NCI-H146 (cell line): Measurements from ENCODE around the gene DCANP1.
A peak's percentile ranks its signal among the peaks of the same experiment; 100 is the strongest.
"Not testable (repeated sequence)": the region's sequence is repeated elsewhere in the genome, so short reads cannot be mapped to it uniquely, and the experiment has no call there.

Source experiments
- DNase-seq: peaks from one replicate; lab custom pipeline; 2025; lab: John Stamatoyannopoulos, UW

The DCANP1 gene, protein sequence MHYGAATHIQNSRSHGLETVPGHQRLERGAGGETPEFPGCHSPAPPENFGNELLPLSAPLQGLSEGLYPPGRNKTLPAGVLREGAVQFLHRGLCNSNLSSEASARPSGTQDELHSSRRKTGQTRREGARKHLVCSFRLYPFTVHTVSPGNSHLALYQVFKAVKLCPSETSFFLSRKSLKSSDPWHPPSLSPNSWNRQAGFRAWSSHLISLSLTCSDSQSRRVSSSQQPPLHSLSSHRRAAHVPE

DNA sequence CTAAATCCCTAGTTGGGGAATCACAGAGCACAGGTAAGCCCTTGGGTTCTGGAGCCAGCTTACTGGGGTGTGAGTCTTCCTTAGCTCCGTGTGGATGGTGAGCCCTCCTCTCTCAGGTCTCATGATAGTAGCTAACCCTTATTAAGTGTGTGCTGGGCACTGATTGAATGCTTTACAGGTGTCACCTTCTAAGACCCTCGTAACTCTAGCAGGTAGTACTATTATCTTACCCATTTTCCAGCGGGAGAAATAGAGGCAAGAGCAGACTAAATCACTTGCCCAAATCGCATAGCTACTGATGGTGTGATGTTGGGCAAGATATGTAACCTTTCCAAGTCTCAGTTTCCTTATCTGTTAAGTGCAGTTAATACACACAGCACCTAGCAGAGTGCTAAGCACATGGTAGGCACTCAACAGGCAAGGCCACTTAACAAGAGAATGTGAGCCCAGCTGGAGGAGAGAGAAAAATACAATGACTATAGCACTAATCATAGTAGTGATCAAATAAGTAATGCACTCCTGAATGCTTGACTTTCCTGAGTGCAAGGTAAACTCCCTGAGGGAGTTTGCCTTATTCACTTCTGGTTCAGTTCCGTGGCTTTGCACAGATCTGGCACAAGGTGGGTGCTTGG, at the start of gene DCANP1:
Gene DCANP1 (minus strand): TSS at position 51 of the 632 bp plus-strand sequence. CDS start 240 bp downstream, outside the sequence.
- no peak for DNase-seq

DNA sequence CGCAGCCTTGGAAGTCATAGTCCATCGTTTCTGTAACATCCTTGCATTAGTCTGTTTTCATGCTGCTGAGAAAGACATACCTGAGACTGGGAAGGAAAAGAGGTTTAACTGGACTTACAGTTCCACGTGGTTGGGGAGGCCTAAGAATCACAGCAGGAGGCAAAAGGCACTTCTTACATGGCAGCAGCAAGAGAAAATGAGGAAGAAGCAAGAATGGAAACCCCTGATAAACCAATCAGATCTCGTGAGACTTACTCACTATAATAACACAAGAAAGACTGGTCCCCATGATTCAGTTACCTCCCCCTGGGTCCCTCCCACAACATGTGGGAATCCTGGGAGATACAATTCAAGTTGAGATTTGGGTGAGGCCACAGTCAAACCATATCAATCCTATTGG, 48.4 kb upstream of the DCANP1 start:
- not testable (repeated sequence) for DNase-seq

DNA sequence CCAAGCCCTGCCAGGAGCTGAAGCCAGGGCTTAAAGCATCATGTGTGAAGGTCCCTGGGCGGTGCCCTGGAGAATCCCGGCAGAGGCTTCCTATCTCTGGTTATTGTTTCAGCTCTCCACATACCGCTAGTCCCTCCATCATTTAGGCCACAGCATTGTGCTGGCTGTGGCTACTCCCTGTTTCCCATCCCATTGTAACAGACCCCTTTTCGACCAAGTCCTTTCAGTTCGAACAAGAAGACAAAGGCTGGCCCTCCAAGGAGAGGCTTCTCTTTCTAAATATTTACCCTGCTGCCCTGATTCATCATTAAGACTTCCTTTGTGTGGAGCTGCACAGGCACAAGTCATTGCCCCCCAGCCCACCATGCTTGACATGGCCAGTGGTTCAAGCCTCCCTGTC, 47.0 kb upstream of the DCANP1 start:
- DNase-seq, result no peak

DNA sequence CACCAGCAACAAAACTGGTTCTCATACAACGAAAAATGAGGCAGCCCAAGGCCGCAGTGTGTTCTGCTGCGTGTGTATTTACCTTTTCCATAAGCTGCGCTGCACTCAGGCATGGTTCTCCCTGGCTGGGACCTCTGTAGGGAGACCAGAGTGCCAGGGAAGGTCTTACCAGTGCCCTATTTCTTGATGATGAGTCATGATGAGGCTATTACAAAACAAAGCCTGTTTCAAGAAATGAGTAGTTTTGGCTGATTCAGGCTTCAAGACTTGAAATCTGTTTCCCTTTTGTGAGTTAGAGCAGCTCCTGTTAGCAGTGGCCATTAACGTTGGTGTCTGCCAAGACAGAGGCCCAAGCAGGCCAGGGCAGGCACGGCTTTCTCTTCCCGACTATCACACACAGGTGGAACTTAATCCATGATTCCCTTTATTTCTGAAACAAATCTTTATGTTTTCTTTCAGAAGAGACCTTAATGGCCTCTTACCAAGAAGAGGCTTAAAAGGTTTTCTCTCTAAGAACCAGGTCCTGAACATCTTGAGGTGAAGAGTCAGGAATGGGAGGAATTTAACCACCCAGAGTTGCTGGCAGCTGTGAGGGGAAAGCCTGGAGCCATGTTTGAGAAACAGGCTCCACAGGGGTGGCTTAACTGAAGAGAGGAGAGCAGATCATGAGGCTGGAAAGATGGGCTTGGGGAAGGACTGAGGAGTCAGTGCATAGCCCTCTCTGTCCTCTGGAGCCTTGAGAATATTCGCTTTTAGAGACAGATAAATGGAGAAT, 46.4 kb upstream of the DCANP1 start:
- DNase-seq, result no peak

DNA sequence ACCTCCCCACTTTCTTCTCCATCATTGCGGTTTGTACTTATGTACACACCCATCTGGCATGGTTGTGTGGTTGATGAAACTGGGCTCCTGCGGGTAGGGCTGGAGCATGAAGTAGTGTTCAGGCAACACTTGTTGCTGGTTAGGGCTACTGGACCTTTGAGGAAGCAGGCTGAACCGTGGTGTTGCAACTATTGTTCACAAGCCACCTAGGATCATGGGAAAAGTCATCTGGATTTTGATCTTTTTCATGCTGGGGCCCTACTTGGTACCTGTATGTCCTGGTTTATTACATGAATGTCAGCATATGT, 45.1 kb upstream of the DCANP1 start:
- DNase-seq, result peak; percentile 42

DNA sequence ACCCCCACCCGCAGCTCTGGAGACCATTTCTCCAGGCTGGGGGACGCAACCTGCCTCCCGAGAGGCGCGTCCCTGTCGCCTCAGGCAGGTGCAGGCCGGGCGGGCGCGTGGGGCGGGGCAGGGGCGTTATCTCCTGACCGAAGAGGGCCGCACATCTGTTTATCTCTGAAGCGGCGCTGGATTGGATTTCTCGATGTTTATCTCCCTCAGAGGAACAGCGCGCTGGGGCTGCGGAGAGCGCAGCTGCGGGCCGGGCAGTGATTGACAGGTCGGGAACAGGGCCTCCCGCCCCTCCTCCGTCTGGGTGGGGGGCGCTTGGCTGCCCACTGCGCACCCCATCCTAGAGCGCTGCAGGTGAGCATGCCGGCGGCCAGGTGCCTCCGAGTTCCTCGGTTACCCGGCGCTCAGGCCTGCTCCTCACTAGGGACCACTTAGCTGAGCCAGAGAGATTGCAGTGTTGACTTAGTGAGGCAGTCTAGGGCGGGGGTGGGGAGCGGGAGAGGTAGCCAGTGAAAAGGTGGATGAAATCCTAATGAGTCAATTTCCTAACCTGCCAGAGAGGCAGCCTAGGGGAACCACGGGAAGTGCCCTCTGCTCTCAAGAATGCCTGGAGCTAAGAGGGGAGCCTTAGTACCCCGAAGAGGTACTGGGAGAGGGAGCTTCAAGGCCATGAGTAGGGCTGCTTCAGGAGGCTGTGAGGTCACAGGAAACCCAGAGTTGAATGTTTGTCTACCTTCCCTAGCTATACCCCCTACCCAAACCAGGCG, 44.6 kb upstream of the DCANP1 start:
- peak; percentile 97 for DNase-seq

DNA sequence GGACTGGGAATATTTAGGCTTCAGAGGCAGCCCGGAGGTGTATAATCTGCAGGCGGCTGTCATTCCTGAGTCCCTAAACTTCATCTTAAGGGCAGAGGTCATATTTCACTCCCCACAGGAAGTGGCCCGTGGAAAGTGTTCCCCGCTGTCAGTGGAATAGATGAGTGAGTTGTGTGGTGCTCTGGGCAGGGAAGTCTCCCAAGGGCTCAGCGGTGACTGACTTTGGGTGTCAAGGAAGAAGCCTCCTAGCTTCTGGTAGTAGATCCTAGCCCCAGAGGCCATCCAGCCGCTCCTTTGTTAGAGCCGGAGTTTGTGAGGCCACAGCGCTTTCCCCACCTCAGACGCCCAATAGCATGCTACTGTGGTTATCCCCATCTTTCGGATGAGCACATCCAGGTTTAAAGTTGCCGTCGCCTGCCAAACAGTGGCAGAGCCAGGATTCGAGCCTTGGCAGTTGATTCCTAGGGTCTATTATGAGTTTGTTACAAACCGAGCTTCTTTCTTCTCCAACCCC, 43.9 kb upstream of the DCANP1 start:
- DNase-seq, result peak; percentile 39

DNA sequence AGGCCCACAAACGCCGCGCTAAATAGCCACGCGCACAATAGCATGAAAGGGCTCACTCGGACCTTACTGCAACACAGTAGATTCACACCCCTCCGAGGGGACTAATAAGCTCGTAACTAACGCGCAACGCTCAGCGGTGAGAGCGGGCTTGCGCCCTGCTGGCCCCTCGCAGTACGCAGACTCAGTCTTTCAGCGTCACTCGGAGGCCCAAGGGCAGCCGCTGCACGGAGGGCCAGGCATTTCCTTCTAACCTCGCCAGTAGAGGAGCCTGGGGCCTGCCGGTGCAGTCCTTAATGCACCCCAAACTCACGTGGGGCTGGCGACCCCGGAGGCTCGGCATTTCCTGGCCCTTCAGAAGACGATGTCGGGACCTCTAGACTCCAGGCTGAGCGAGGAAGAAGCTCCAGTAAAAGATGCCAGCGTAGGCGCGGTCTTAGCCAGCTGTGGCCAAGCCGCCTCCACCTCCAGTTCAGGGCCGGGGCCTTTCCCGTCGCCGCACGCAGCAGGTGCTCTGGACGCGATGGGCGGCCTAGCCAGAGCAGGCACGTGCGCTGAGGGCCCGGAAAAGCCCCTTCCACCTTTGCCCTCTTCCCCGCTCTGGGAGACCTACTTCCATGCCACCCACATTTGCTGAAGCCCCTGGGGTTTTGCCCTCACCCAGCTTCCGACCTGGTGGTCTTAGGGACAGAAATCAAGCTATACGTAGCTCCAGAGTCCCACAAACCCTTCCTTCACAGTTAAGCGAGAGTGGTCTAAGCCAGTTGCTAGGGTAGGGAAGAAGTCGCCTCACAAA, 43.3 kb upstream of the DCANP1 start:
- DNase-seq, result no peak

DNA sequence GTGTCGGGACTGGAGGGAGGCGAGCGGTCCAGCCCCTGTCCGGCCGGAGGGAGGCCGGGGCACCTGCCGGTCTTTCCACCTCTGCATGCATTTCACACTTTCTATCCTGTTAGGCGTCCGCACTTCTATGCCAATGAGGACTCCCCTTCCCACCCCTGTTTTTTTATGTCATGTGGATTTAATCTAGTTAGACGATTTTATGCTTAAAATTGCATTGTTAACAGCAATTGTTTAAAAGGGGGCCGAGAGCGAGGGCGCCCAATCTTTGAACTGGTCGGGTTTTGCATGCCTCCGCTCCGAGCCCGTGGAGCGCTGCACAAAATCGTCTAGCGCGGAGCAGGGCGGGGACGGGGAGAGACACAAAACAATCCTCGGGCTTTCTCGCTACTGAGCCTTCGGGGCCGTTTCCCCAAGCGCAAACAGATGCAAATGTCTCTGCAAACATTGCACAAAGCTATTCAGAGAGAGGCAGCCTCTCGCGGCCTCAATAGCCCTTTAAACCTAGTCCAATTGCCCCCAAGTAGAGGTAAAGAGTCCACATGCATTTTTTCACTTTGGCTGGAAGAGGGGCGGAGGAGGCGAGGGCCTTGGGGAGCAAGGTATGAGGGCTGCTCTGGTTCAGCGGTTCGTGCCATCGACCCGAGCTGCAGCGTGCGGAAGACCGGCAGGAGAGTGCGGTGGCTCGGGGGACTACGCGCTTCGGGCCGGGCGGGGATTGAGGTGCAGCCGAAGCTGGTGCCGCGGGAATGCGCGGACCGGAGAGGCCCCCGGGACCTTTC, 42.5 kb upstream of the DCANP1 start:
- DNase-seq, result peak; percentile 11

DNA sequence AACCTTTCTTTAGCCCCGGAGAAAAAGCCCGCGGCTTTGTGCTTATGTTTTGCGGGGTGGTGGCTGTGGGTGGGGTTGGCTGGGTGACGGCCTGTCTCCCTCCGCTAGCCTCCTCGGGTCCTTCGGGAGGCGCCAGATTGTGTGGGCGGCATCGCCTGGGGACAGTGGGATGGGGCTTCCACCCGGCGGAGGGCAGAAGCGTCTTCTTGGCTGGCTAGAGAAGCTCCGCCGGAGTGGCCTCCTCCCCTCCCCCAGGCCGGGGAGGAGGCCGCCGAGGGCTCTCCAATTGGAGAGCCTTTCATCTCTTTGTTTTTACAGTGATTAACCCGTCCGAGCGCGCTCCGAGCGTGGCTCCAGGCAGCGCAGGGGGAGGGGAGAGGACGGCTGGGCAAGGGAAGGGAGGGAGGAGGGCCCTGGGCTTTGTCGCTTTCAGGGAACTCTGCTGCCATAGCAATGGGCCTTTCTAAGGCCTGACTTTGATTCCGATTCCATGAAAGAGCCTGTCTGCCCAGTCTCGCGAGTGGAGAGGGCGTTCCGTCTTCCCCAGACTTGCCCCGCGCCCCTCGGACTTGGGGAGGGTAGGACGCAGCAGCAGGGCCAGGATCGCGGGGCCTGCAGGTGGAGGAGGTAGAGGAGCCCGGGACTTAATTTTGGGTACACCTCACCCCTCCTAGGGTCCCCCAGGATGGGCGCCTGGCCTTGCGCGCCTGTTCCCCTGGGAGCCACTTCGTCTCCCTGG, 41.7 kb upstream of the DCANP1 start:
- DNase-seq, result peak; percentile 90

DNA sequence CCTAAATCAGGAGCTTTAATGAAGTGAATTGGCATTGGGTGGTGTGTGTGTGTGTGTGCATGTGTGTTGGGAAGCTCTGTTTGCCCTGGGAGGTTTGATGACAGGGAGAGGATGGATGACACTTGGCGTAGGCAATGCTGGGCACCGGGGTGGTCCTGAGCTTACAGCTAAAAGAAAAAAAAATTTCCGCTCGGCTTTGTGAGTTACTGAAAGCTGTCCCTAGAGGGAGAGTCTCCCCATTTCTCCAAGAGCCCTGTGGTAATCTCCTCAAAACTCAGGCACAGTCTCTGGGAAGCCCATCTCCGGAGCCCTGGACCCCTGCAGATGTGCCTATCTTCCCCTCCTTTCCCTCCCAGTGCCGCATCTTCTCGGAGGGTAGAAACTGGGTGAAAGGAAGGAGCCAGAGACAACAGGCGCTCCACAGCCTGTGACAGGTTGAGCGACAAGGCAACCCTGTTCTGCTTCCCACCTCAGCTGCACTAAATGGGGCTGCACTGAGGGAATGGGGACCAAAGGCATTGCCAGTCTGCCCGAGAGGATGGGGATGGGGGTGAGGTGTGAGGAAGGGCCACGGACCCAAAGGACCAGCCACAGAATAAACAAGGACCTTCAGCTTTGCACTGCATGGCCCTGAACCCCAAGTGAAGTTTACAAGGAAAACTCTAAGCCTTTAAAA, 40.8 kb upstream of the DCANP1 start:
- no peak for DNase-seq

DNA sequence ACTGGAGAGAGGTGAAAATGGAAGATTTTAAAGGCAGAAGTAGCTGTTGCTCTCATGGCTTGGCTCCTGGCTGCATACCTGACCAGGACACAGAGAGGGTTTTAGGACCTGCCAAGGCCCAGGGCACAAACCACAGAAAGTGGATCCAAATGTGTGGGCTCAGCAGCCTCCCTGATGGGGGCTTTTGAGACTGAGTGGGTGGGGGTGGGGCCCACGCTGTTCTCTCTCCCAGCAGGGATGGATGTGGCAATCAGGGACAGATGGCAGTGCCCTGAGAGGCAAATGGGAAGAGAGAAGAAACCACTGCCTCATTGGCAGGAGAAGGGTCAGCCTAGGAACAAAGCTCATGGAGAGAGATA, 39.9 kb upstream of the DCANP1 start:
- DNase-seq, result no peak

DNA sequence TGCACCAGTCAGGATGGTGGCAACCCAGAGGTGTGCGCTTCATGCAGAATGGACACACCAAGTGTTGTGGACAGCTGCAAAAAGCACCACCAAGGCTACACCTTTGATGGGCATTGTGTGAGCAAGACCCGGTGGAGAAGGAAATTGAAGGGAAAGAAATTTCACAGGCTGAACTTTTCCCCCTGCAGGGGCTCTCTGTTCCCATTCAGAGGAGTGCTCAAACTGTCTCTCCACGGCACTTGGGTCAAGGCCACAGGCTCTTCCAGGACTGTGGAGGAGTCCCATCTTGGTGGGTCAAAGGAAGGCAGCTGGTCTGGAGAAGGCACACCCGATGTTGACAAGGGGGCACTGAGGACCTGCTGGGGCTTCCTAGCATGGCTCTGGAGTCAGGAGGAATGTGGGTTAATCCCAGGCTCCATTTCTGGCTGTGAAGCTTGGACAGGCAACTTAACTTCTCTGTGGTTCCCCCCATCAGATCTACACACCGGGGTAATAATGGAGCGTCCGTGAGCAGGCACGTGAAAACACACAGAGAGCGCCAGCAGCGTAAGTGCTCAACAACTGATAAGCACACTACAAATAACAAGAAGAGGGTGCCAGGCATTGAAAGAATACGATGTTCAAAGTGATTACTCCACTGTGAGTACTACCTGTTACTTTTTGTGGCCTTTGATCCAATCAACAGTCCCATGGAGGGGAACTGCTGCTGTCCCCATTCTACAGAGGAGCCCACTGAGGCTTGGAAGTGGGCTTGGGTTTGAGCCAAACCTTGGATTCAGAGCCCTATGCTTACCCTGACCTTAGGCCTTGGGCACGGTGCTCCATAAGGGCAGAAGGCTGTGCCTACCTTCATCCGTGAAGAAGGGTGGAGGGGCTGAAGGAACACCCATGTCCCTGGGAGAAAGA, 39.2 kb upstream of the DCANP1 start:
- no peak for DNase-seq

DNA sequence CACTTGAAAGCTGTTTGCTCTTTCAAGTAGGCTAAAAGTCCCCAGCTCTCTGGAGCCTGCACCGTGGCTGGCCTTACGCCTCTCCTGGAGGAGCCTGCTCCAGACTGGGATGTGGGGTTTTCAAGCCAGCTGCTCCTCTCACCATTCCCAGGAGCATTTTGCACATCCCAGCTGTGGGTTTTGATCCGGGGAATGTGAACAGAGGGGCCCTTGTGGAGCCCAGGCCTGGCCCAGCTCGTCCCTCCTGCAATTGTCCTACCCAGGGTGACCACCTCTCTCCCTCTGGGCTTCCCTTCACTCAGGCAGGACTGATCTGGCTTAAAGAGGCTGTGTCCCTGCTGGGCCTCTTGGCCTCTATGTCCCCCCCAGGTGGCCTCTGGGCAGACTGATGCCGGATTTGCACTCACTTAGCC, 37.5 kb upstream of the DCANP1 start:
- no peak for DNase-seq

DNA sequence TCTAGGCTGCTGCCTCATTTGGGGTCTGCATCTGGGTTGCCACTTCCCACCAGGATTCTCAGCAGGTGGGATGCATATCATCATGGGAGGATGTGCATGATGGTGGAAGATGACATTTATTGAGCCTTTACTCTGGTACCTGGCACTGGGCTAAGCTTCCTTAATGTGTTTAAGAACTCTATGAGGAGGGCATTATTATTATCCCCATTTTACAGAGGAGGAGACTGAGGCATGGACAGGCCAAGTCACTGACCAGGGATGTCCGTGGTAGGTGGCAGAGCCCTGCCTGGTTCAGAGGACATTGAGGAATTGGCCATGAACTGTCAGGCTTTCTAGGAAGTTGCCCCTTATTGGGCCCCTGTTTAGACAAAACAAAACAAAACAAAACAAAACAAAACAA, 36.1 kb upstream of the DCANP1 start:
- DNase-seq, result no peak

DNA sequence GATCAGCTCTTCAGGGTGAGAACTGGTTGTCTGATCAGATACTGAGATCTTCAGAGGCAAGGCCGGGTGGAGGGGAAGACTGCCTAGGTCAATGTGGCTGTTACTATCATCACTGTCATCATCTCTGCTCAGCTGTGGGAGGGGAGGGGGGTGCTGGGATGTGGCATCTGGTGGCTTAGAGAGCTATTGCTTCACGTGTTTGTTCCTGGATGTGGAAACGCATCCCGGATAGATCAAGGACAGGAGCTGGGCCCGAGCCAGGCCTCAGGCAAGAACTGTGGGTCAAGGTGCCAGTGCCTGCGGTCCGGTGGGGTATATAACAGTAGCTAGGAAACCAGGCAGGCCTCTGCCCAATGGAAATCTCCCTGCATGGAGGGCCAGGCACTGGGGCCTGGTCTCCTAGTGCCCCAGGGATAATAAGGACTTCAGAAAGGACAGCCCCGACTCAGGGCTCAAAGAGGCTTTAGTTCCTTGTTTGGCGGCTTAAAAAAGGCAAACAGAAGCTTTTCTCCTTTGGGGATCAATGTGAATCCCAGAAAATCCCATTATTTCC, 35.3 kb upstream of the DCANP1 start:
- DNase-seq, result no peak

DNA sequence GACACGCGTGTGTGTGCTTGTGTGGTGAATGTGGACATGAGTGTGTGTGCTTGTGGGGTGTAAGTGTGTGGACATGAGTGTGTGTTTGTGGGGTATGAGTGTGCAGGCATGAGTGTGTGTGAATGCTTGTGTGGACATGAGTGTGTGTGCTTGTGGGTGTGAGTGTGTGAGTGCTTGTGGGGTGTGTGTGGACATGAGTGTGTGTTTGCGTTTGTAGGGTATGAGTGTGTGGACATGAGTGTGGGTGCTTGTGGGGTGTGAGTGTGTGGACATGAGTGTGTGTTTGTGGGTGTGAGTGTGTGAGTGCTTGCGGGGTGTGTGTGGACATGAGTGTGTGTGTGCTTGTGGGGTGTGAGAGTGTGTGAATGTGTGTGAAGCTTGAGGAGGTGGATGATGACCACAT, 34.8 kb upstream of the DCANP1 start:
- DNase-seq, result no peak

DNA sequence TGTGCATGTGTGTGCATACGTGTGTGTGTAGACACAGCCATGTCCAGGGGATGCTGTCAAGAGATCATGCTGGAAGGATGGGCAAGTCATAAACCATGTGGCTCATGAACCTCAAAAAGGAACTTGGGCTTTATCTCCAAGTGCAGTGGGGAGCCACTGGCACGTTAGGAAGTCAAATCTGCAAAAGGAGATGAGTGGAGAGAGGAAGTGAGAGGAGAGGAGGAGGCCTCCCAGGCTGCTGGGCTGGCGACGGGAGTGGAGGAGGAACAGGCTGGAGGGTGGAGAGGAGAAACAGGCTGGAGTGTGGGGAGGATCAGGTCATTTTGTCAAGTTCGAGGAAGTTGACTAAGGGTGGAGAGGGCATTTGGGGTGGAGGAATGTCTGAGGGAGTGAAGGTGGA, 34.2 kb upstream of the DCANP1 start:
- DNase-seq, result no peak
